ENCODE measurements around the gene IFT27.

Gene IFT27

GRCh38 chr22:36775964-36776669, at the start of gene IFT27:
Gene IFT27, minus strand, starts transcription at chr22:36776119. Its CDS starts 412 bp downstream, at chr22:36775707.
- DNase-seq (ENCODE audit: low spot score): peak; percentile 99
- no peak for TF ChIP-seq CTCF (IDR thresholded peaks at IDR 0.05; ENCODE audit: extremely low read depth, missing control alignments)

GRCh38 chr22:36824655-36825054, 48.7 kb upstream of the IFT27 start:
- TF ChIP-seq CTCF (IDR thresholded peaks at IDR 0.05; ENCODE audit: extremely low read depth, missing control alignments): no peak
- DNase-seq (ENCODE audit: low spot score): no peak

- no peak for TF ChIP-seq CTCF (IDR thresholded peaks at IDR 0.05; ENCODE audit: extremely low read depth, missing control alignments)
- no peak for DNase-seq (ENCODE audit: low spot score)
These were observed 47.4 kb upstream of the IFT27 start for GRCh38 chr22:36823186-36823839.

GRCh38 chr22:36822581-36822980, 46.7 kb upstream of the IFT27 start:
- TF ChIP-seq CTCF (IDR thresholded peaks at IDR 0.05; ENCODE audit: extremely low read depth, missing control alignments): no peak
- no peak for DNase-seq (ENCODE audit: low spot score)

GRCh38 chr22:36819112-36819511, 43.2 kb upstream of the IFT27 start:
- DNase-seq (ENCODE audit: low spot score): no peak
- TF ChIP-seq CTCF (IDR thresholded peaks at IDR 0.05; ENCODE audit: extremely low read depth, missing control alignments): no peak

GRCh38 chr22:36818010-36818642, 42.2 kb upstream of the IFT27 start:
- DNase-seq (ENCODE audit: low spot score): no peak
- TF ChIP-seq CTCF (IDR thresholded peaks at IDR 0.05; ENCODE audit: extremely low read depth, missing control alignments): no peak

GRCh38 chr22:36817525-36817848, 41.6 kb upstream of the IFT27 start:
- no peak for DNase-seq (ENCODE audit: low spot score)
- no peak for TF ChIP-seq CTCF (IDR thresholded peaks at IDR 0.05; ENCODE audit: extremely low read depth, missing control alignments)

All from GM20000 (cell line).